Measurements from ENCODE around the gene CFDP1.

CFDP1 gene

GRCh38 chr16:75265911-75266701 is 167.2 kb downstream of the CFDP1 start:
- DNase-seq (ENCODE audit: low read depth in 2 of 2): no peak

DNA sequence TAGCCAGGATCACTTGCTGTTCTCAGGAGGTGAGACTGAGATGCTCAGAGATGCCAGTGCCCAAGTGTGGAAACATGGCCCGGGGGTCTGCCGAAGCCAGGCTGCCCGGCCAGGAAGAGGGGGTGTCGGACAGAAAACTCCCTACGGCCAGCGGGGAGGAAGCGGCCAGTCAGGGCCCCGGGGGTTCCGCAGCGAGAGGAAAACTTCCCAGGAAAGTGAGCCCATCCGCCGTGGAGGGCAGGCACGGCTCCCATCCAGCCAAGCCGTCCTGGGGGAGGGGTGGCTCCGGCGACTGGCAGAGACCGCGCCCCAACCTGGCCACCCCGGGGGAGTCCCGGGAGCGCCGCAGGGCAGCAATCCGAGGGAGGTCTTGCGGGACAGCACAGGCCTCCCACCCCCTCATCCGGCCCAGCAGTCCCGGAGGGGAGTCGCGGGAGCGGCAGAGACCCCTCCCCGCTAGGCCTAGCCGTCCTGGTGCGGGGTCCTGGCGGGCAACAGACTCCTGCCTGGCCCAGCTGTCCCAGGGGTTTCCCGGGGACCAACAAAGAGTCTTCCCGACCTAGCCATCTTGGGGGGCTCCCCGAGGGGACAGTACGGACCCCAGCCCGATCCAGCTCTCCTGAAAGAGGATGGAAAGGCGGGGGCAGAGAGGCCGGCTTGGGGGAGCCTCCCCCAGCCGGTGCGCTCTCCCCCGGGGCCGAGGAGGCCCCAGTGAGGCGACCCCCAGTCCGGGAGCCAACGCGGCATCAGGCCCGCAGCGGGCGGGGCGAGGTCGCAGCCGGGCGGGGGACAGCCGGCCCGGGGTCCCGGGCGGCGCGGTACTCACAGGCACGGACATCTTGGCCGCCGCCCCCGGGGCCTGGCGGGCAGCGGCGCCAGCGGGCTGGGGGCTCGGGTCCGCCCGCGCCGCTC is 168.0 kb downstream of the CFDP1 start:
- no peak for DNase-seq (ENCODE audit: low read depth in 2 of 2)

DNA sequence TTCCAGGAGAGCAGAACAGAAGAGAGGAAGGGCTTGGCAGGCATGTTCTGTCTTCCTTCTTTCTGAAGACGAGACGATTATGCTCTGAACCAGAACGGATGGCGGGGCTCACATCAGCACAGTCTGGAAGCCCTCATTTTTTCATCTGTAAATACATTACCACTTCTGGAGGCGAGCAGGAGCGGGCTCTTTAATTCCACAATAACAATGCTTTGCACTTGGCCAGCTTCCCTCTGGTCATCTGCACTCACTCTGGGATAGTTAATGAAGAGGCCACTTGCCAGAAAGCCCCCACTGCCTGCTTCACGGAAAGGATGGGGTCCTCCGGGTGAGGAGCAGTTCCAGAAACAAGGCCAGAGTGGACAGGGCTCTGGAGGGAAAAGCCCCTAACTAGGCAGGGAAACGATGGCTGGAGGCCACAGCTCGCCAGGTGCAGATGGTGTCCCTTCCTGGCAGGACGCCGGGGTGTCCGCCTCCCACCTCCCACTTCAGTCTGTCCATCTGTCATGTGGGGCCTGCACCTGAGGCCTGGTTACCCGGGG is 168.8 kb downstream of the CFDP1 start:
- no peak for DNase-seq (ENCODE audit: low read depth in 2 of 2)

- DNase-seq (ENCODE audit: low read depth in 2 of 2): no peak
These were observed 169.3 kb downstream of the CFDP1 start for GRCh38 chr16:75263963-75264445.

DNA sequence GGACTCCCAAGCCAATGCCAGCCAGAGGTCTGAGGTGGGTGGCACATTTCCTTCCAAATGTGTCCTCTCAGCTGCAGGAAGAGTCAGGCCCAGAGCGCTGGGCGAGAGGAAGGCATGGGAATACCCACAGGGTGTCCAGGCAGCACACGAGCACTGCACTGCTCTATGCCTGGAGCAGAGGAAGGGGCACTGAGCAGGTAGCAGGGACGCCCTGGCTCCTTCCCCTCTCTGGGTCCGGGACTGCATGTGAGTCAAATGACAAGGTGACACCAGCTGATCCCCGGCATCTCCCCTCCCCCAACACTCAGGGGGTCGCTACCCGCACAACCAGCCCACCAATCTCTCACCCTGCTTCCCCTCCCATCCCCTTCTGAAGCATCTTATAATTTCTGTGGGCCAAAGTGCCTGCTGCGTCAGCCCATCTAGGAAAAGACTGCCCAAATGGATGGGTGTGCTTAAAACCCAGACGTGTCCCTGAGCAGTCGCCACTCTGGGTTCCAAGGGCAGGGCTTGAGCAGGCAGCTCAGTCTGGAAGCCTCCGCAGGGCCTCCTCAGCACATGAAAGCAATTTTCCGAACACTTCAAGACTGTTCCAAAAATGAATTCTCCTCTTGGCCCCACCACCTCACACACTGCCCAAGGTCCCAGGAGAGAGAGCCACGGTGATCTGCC is 169.9 kb downstream of the CFDP1 start:
- DNase-seq (ENCODE audit: low read depth in 2 of 2): no peak

DNA sequence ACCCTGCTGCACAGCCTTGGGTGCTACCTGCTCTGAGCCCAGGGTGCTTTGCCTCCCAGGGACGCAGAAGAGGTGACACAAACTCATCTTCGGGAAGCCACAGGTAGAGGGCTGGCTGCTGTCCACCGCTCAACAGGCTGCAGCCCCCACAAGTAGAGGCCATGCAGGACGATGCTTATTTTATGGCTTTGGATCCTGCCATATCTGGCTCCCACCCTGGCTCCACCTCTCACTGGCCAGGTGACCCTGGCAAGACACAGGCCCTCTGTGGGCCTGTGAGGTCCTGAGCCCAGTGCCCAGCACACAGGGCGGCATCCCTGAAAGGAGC is 170.5 kb downstream of the CFDP1 start:
- DNase-seq (ENCODE audit: low read depth in 2 of 2): no peak

GRCh38 chr16:75262104-75262799 is 171.1 kb downstream of the CFDP1 start:
- no peak for DNase-seq (ENCODE audit: low read depth in 2 of 2)

- no peak for DNase-seq (ENCODE audit: low read depth in 2 of 2)
These were observed 171.7 kb downstream of the CFDP1 start for GRCh38 chr16:75261590-75262078.

- DNase-seq (ENCODE audit: low read depth in 2 of 2): no peak
These were observed 172.3 kb downstream of the CFDP1 start for GRCh38 chr16:75260851-75261589.

DNA sequence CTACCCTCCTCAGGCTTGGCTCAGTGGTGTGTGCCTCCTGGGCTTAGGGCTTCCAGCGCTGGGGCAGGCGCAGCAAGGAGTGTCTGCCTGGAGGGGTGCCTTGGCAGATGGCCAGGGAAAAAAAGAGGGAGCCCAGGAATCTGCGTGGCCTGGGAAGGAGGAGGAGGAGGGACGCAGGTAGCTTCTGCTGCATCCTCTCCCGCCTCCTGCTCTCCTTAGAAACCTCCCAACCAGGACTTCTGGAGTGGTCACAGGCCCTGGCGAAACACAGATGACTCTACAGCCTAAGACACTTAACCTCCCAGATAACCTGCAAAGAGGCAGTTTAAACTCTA is 174.5 kb downstream of the CFDP1 start:
- no peak for DNase-seq (ENCODE audit: low read depth in 2 of 2)

DNA sequence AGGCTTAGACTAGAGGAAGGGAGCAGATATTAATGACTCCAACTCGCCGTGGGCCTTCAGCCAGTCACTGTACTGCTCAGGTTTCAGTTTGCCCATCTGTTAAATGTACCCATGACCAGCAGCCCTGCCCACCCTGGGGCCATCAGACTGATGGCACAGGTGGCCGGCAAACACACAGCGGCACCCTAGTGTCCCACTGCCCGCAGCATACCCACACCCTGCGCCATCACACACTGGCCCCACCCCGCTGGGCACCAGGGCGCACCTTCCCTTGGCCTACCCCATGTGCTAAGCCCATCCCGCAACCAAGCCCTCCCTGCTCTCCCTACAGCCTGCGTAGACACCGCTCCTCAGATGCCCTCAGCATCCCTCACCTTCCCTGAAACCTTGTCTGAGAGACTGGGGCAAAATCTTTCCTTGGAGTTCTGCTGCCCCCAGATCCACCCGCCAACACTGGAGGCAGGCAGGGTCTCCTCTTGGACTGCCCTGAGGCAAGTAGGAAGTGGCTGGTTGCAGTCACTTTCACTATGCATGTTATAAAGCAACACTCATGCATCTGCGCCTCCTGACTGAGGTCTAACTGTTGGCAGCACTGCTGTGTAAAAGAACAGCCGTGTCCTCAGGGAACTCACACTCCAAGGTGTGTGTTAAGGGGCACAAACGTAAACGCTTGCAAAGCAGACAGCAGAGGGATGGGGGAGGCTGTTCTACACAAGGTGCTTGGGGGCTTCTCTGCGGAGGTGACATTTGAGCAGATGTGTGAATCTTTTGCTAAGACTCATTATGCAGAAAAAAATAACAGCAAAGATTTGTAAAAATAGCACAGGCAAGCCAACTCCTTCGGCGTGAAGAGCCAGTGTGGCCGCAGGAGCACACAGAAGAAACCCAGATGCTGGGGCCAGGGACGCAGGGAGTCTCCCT is 175.2 kb downstream of the CFDP1 start:
- DNase-seq (ENCODE audit: low read depth in 2 of 2): no peak

- DNase-seq (ENCODE audit: low read depth in 2 of 2): no peak
These were observed 176.5 kb downstream of the CFDP1 start for GRCh38 chr16:75256696-75257343.

DNA sequence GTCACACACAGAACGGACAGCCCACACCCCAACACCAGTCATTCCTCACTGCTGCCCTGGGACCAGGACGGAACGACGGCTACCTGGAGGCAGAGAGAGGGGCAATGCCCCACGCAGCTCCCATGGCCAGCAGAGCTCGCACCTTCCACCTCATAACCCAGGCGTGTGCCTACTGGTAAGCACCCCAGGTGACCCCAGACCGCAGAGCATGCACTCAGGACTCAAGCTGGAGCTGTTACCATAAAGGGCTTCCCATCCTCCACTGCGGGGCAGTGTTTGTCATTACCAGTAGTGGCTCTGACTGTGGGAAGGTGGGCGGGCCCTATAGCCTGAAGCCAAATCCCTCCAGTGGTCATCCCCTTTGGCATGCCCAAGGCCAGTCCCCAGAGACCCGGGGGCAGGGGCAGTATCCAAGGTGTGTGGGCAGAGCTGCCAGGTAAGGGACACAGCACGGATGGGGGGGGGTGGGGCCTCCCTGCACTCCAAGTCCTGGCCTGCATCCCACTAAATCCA is 177.2 kb downstream of the CFDP1 start:
- DNase-seq (ENCODE audit: low read depth in 2 of 2): no peak

GRCh38 chr16:75254359-75254837 is 178.9 kb downstream of the CFDP1 start:
- peak; percentile 51 to 58 for DNase-seq (ENCODE audit: low read depth in 2 of 2)

DNA sequence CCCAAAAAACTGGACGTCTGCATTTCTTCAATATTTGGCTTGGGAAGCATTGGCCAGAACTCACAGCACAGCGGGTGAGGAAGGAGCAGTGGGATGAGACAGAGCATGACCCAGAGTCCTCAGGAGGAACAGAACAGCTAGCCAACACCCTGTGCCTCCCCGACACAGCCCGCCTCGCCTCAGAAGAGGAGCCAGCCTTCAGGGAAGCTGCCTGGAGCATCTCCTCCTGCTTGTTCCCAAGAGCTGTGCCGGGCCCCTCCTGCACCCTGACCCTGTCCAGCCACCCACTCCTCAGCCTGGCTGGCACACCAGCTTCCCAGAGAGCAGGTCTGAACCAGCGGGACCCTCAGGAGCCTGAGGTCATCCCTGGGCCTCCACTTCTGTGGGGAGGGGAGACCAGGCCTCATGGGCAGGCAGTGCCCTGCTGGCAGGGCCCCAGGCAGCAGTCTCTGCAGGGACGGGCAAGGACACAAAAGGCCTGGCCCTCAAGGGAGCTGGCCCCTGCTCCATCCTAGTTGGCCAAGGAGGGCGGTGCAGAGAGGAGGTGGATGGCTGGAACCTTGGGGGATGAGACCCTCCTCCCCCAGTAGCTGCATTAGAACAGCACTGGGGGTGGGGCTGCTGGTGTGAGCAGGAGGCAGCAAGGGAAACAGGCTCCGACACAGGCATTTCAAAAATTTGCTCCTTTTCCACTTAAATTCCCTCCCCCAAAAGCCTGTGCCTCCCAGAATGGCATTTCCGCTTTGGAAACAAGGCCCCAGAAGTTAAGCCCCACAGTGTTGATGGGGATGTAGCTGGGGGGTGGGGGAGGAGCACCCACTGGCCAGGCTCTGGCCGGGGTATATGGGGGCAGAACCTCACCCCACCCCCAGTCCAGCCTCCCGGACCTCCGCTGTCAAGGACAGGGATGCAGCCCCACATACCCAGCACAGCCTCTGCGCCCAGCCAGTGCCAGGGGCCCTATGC is 180.1 kb downstream of the CFDP1 start:
- DNase-seq (ENCODE audit: low read depth in 2 of 2): peak; percentile 83 to 85

GRCh38 chr16:75252049-75252864 is 181.0 kb downstream of the CFDP1 start:
- DNase-seq (ENCODE audit: low read depth in 2 of 2): no peak
